Endodermal cell (in vitro differentiated cells): ENCODE data around the gene LARGE1. TPM values are rescaled to one million over a fixed set of nuclear protein-coding genes. Genes with fewer than 3 reads are reported as not detected.
"Not testable (repeated sequence)": the region's sequence is repeated elsewhere in the genome, so short reads cannot be mapped to it uniquely, and the experiment has no call there.

Experiments used
- DNase-seq: peaks from one replicate; pipeline ENCODE4 v3.0.0-alpha.2; 2017
- H3K27ac ChIP-seq: 2 replicates; pipeline ENCODE4 v1.5.1; 2013; ENCODE audit warnings: mild to moderate bottlenecking, low read depth, low read length, moderate library complexity
- H3K27me3 ChIP-seq: 2 replicates; pipeline ENCODE4 v1.6.1; 2013; ENCODE audit warnings: mild to moderate bottlenecking, low read length, moderate library complexity; ENCODE audit not compliant: insufficient read depth, control insufficient read depth, poor library complexity, severe bottlenecking
- H3K36me3 ChIP-seq: 2 replicates; pipeline ENCODE4 v1.7.0; 2013; ENCODE audit warnings: mild to moderate bottlenecking, low read length, moderate library complexity; ENCODE audit not compliant: control insufficient read depth, insufficient read depth
- H3K4me1 ChIP-seq: one replicate; pipeline ENCODE4 v1.7.0; 2013; ENCODE audit warnings: low read length; ENCODE audit not compliant: control insufficient read depth, insufficient read depth
- H3K4me3 ChIP-seq: 2 replicates; pipeline ENCODE4 v1.5.1; 2013; ENCODE audit warnings: mild to moderate bottlenecking, low read length, moderate library complexity
- H3K9ac ChIP-seq: 2 replicates; pipeline ENCODE4 v1.6.1; 2013; ENCODE audit warnings: mild to moderate bottlenecking, low read length, moderate library complexity; ENCODE audit not compliant: poor library complexity, severe bottlenecking; ENCODE audit errors: extremely low read depth
- H3K9me3 ChIP-seq: 2 replicates; pipeline ENCODE4 v1.6.1; 2013; ENCODE audit warnings: mild to moderate bottlenecking, low read length, moderate library complexity; ENCODE audit not compliant: control insufficient read depth
- H3K27ac Mint-ChIP-seq: 2 replicates; pipeline ENCODE4 v1.8.0; 2020; ENCODE audit warnings: mixed read lengths
- H3K27me3 Mint-ChIP-seq: 2 replicates; pipeline ENCODE4 v1.8.0; 2021; ENCODE audit warnings: mild to moderate bottlenecking, mixed read lengths; ENCODE audit not compliant: insufficient read depth
- H3K36me3 Mint-ChIP-seq: 2 replicates; pipeline ENCODE4 v1.8.0; 2020; ENCODE audit warnings: low read depth, mixed read lengths
- H3K4me1 Mint-ChIP-seq: 2 replicates; pipeline ENCODE4 v1.8.0; 2020; ENCODE audit warnings: mixed read lengths
- H3K4me3 Mint-ChIP-seq: 2 replicates; pipeline ENCODE4 v1.8.0; 2020; ENCODE audit warnings: mild to moderate bottlenecking, moderate library complexity, mixed read lengths
- H3K9me3 Mint-ChIP-seq: 2 replicates; pipeline ENCODE4 v1.8.0; 2020; ENCODE audit warnings: mild to moderate bottlenecking, mixed read lengths
- WGBS, 2 experiments: methylation state at CpG; one replicate each; pipeline versions ENCODE4 v1.1.5 to v1.1.7; 2013; ENCODE audit warnings: missing lambda C conversion rate in 2 of 2, mixed read lengths in 1 of 2; ENCODE audit not compliant: insufficient coverage in 1 of 2, insufficient read length in 1 of 2; 5-methylcytosine and 5-hydroxymethylcytosine counted together
- total RNA-seq, 2 donors: library from RNA; stranded (reverse); fragmentation: NEBNext Ultra II Directional in 1 of 2; extraction: Animal tissue kit (Norgen Biotek cat#: 25700) in 1 of 2; gene quantifications; 2 replicates in 1 of 2; 3 replicates in 1 of 2; pipeline ENCODE4 v1.2.1, GENCODE V29; 2021
- TF ChIP-seq, protein P1 (sequence below): fragments of 200-600 bp; sonication (generic); conservative IDR thresholded peaks from 2 replicates; pipeline ENCODE4 v1.5.0; 2021; ENCODE audit warnings: antibody characterized with exemption, mild to moderate bottlenecking

Gene LARGE1
- total RNA-seq, 2 donors from 2014 or later, result 17.5 to 24.3 TPM

DNA sequence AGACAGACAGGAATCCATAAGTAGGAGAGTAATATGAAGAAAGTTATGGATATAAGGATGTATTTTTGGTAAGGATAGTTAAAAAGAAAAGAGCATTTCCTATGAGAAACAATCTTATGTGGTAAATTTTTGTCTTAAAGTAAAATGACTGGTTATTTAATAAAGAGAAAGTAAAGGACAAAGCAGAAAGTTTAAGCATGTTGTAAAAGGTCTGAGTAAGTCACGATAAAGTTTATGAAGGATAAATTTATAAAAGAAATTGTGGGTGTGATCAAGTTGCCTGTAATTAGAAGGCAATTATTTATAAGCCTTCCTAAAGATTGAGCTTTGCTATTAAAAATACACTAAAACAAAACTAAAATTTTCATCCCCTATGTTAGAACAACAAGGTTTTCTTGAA lies 547.4 kb downstream of the LARGE1 start:
- Histone ChIP-seq H3K27me3 (no peaks in the 10 kb centered on the region), H3K27ac (no peak overlapping the region), H3K9me3 (peaks cover 36% of the 10 kb centered on the region), H3K4me3 (no peak overlapping the region), H3K9ac (no peak overlapping the region), H3K4me1 (no peaks in the 10 kb centered on the region), H3K36me3 (peaks cover 4% of the 10 kb centered on the region)
- no peak for DNase-seq
- Mint-ChIP-seq H3K27me3 (no peaks in the 10 kb centered on the region), H3K4me1 (no peaks in the 10 kb centered on the region), H3K27ac (no peak overlapping the region), H3K36me3 (peaks cover 11% of the 10 kb centered on the region), H3K9me3 (peaks cover 34% of the 10 kb centered on the region), H3K4me3 (no peak overlapping the region)
- TF ChIP-seq, protein P1, sequence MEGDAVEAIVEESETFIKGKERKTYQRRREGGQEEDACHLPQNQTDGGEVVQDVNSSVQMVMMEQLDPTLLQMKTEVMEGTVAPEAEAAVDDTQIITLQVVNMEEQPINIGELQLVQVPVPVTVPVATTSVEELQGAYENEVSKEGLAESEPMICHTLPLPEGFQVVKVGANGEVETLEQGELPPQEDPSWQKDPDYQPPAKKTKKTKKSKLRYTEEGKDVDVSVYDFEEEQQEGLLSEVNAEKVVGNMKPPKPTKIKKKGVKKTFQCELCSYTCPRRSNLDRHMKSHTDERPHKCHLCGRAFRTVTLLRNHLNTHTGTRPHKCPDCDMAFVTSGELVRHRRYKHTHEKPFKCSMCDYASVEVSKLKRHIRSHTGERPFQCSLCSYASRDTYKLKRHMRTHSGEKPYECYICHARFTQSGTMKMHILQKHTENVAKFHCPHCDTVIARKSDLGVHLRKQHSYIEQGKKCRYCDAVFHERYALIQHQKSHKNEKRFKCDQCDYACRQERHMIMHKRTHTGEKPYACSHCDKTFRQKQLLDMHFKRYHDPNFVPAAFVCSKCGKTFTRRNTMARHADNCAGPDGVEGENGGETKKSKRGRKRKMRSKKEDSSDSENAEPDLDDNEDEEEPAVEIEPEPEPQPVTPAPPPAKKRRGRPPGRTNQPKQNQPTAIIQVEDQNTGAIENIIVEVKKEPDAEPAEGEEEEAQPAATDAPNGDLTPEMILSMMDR, result no peak
- WGBS, 2 experiments, result 92 to 100% methylated on average over 1 of the region's 1 CpG

DNA sequence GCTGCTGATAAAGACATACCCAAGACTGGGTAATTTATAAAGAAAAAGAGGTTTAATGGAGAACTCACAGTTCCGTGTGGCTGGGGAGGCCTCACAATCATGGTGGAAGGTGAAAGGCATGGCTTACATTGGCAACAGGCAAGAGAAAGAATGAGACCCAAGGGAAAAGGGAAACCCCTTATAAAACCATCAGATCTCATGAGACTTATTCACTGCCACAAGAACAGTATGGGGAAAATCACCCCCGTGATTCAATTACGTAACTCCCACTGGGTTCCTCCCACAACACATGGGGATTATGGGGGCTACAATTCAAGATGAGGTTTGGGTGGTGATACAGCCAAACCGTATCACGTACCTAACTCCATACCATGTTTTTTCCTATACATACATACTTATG lies 557.0 kb downstream of the LARGE1 start:
- not testable (repeated sequence) for DNase-seq, H3K4me3 ChIP-seq, H3K4me1 ChIP-seq, H3K27me3 Mint-ChIP-seq, H3K9me3 ChIP-seq, H3K9ac ChIP-seq, H3K4me1 Mint-ChIP-seq, H3K36me3 ChIP-seq, H3K36me3 Mint-ChIP-seq, H3K9me3 Mint-ChIP-seq, H3K27me3 ChIP-seq, H3K4me3 Mint-ChIP-seq, H3K27ac Mint-ChIP-seq, H3K27ac ChIP-seq
- WGBS, 2 experiments, result 98 to 100% methylated on average over 1 to 4 of the region's 5 CpGs

DNA sequence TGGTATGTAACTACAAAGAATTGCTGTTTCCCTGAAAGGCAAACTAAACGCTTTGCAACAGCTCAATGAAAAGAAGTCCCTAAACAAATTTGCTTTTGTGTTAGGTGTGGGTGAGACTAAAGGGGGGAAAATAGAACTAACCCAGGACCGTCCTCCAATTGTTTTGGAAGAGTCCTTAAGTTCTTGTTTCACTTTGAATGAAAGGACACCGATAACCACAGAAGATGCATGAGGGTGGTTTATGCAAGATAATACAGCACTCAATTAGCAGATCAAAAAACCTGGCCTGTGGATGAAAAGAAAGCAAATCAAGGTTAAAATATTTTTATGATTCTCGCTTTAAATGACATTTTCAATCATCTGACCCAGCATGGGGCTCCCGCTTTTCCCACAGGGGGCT lies 557.6 kb downstream of the LARGE1 start:
- H3K36me3 ChIP-seq, result no peaks in the 10 kb centered on the region
- Mint-ChIP-seq H3K4me1 (no peaks in the 10 kb centered on the region), H3K27ac (no peak overlapping the region), H3K9me3 (peaks cover 7% of the 10 kb centered on the region), H3K4me3 (no peak overlapping the region), H3K27me3 (peaks cover 1% of the 10 kb centered on the region), H3K36me3 (peaks cover 10% of the 10 kb centered on the region)
- TF ChIP-seq, protein P1, result no peak
- H3K27me3 ChIP-seq, result no peaks in the 10 kb centered on the region
- no peak overlapping the region for H3K27ac ChIP-seq
- WGBS, 2 experiments, result 93 to 96% methylated on average over 4 to 5 of the region's 5 CpGs
- H3K4me1 ChIP-seq, result no peaks in the 10 kb centered on the region
- H3K9ac ChIP-seq, result no peak overlapping the region
- no peak overlapping the region for H3K4me3 ChIP-seq
- no peak for DNase-seq
- no peaks in the 10 kb centered on the region for H3K9me3 ChIP-seq

DNA sequence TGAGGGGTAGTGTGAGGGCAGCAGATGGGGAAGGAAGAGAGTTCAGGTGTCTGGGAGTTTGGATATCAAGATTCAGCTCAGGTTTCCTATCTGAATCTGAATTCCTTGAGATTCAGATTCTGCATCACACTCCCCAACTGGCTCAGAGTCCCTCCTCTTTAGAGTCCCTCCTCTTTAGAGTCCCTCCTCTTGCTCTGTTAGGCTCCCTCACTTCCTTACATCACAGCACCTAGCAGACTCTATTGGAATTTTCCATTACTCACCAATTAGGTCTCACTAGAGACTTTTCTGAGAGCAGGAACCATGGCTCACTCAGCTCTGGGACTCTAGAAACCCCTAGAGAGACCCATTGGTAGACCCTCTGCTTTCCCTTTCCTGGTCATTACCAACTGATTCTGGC lies 558.7 kb downstream of the LARGE1 start:
- TF ChIP-seq, protein P1, result no peak
- no peak overlapping the region for H3K27ac Mint-ChIP-seq
- no peak overlapping the region for H3K4me3 Mint-ChIP-seq
- peaks cover 7% of the 10 kb centered on the region for H3K9me3 Mint-ChIP-seq
- no peaks in the 10 kb centered on the region for H3K4me1 Mint-ChIP-seq
- Histone ChIP-seq H3K4me3 (no peak overlapping the region), H3K36me3 (no peaks in the 10 kb centered on the region), H3K9me3 (no peaks in the 10 kb centered on the region), H3K4me1 (no peaks in the 10 kb centered on the region), H3K27ac (no peak overlapping the region), H3K9ac (no peak overlapping the region), H3K27me3 (no peaks in the 10 kb centered on the region)
- DNase-seq, result no peak
- peaks cover 10% of the 10 kb centered on the region for H3K36me3 Mint-ChIP-seq
- peaks cover 1% of the 10 kb centered on the region for H3K27me3 Mint-ChIP-seq
